Endothelial cell of umbilical vein (primary cell): Measurements from ENCODE around the gene MYH14. TPM values are rescaled to one million over a fixed set of nuclear protein-coding genes. Genes with fewer than 3 reads are reported as not detected.

Experiments used
- BruUV-seq: library from RNA; stranded (reverse); fragments of 400-500 nt; replicated peaks from 2 replicates; lab custom pipeline; 2021; lab: Mats Ljungman, UMichigan
- CTCF ChIA-PET: fragments of 300-600, 350-600 bp; sonication (Branson Sonifier 250); formaldehyde crosslinking; loops from one replicate; lab custom pipeline; 2021; ENCODE audit warnings: antibody characterized with exemption, inconsistent platforms; lab: Charles Lee
- POLR2A ChIA-PET: fragments of 300-600, 350-600 bp; sonication (Branson Sonifier 250); formaldehyde crosslinking; loops from one replicate; lab custom pipeline; 2021; ENCODE audit warnings: antibody characterized with exemption, inconsistent platforms; lab: Charles Lee
- DNase-seq: peaks from one replicate; pipeline ENCODE4 v3.0.0-alpha.2; 2011; ENCODE audit warnings: low read depth, low spot score
- FAIRE-seq: peaks from 2 replicates; lab custom pipeline; 2011; peaks lifted over from hg19 to GRCh38; lab: Jason Lieb, UNC
- H2AFZ ChIP-seq: 2 replicates; pipeline ENCODE4 v1.6.0; 2012; ENCODE audit warnings: low read depth, low read length, control low read depth, inconsistent platforms
- H3K27ac ChIP-seq: 2 replicates; pipeline ENCODE4 v1.5.1; 2011; ENCODE audit warnings: low read depth, mild to moderate bottlenecking, control low read depth, low read length, moderate library complexity; ENCODE audit not compliant: insufficient read depth
- H3K27me3 ChIP-seq, 2 experiments: 2 replicates each; pipeline versions ENCODE4 v1.6.0 to v1.6.1; 2011; ENCODE audit warnings: low read length in 2 of 2, mixed read lengths in 1 of 2; ENCODE audit not compliant: control insufficient read depth in 2 of 2, insufficient read depth in 2 of 2
- H3K36me3 ChIP-seq, 2 experiments: 2 replicates in 1 of 2; 3 replicates in 1 of 2; pipeline ENCODE4 v1.5.1; 2011; ENCODE audit warnings: low read length in 2 of 2, mild to moderate bottlenecking in 1 of 2, moderate library complexity in 1 of 2; ENCODE audit not compliant: control insufficient read depth in 2 of 2, insufficient read depth in 2 of 2; ENCODE audit errors: extremely low read depth in 1 of 2
- H3K4me1 ChIP-seq: 3 replicates; pipeline ENCODE4 v1.5.1; 2011; ENCODE audit warnings: mild to moderate bottlenecking, low read length; ENCODE audit not compliant: control insufficient read depth, insufficient read depth; ENCODE audit errors: extremely low read depth
- H3K4me2 ChIP-seq: 2 replicates; pipeline ENCODE4 v1.6.1; 2011; ENCODE audit warnings: low read length, control low read depth, mixed read lengths; ENCODE audit not compliant: insufficient read depth
- H3K4me3 ChIP-seq, 3 experiments: fragments of 200-600 bp in 1 of 3; sonication (generic), shearing (Covaris generic) in 1 of 3; replicated peaks in 1 of 3; 2 replicates each; pipeline ENCODE4 v1.5.1; 2011 to 2016; ENCODE audit warnings: control low read depth in 3 of 3, low read length in 3 of 3, mild to moderate bottlenecking in 2 of 3, inconsistent platforms in 1 of 3, low read depth in 1 of 3, moderate library complexity in 1 of 3; ENCODE audit not compliant: insufficient read depth in 1 of 3
- H3K79me2 ChIP-seq: 2 replicates; pipeline ENCODE4 v1.6.0; 2012; ENCODE audit warnings: low read length, inconsistent platforms; ENCODE audit not compliant: control insufficient read depth, insufficient read depth
- H3K9ac ChIP-seq: replicated peaks from 2 replicates; pipeline ENCODE3; 2011; ENCODE audit warnings: low read length, control low read depth; ENCODE audit not compliant: insufficient read depth; ENCODE audit errors: extremely low read depth
- H3K9me1 ChIP-seq: replicated peaks from 3 replicates; pipeline ENCODE4 v1.6.0; 2011; ENCODE audit warnings: mild to moderate bottlenecking, low read length; ENCODE audit not compliant: control insufficient read depth, insufficient read depth; ENCODE audit errors: extremely low read depth
- H3K9me3 ChIP-seq: replicated peaks from 2 replicates; pipeline ENCODE4 v1.5.1; 2012; ENCODE audit warnings: low read length, inconsistent platforms; ENCODE audit not compliant: control insufficient read depth, insufficient read depth
- H4K20me1 ChIP-seq: replicated peaks from 2 replicates; pipeline ENCODE3; 2011; ENCODE audit warnings: mild to moderate bottlenecking, low read length; ENCODE audit not compliant: control insufficient read depth, insufficient read depth; ENCODE audit errors: extremely low read depth
- EZH2 ChIP-seq: IDR thresholded peaks from 2 replicates; pipeline ENCODE4 v1.6.1; 2012; ENCODE audit warnings: borderline replicate concordance, low read depth, mild to moderate bottlenecking, moderate library complexity, low read length, inconsistent platforms; ENCODE audit not compliant: severe bottlenecking
- FOS ChIP-seq: IDR thresholded peaks from 2 replicates; pipeline ENCODE4 v1.6.1; 2011; ENCODE audit warnings: mild to moderate bottlenecking, low read length, moderate library complexity, borderline replicate concordance; ENCODE audit not compliant: insufficient read depth
- GATA2 ChIP-seq: IDR thresholded peaks from 2 replicates; pipeline ENCODE4 v1.7.0; 2011; ENCODE audit warnings: low read depth, mild to moderate bottlenecking, moderate library complexity, mixed read lengths, low read length; ENCODE audit not compliant: insufficient read length, insufficient read depth
- JUN ChIP-seq: IDR thresholded peaks from 2 replicates; pipeline ENCODE4 v1.6.1; 2011; ENCODE audit warnings: borderline replicate concordance, low read depth; ENCODE audit not compliant: insufficient read length, insufficient read depth
- MYC ChIP-seq: IDR thresholded peaks from one replicate; pipeline ENCODE4 v1.6.1; 2011; ENCODE audit warnings: mild to moderate bottlenecking, low read depth, low read length
- POLR2A ChIP-seq: IDR thresholded peaks from 2 replicates; pipeline ENCODE4 v1.6.1; 2012; ENCODE audit warnings: low read depth, mild to moderate bottlenecking, control low read depth, low read length
- POLR2AphosphoS5 ChIP-seq: IDR thresholded peaks from 2 replicates; pipeline ENCODE4 v1.6.1; 2012; ENCODE audit warnings: low read depth, mild to moderate bottlenecking, control low read depth, low read length, moderate library complexity; ENCODE audit not compliant: insufficient read depth
- dilution Hi-C: fragments of 300-500 bp; cut with MboI; formaldehyde crosslinking; loops from one replicate; pipeline ENCODE4 v1.15.0; 2019; ENCODE audit warnings: low sequenced_read_pairs; ENCODE audit not compliant: extremely low pct_ligation_motif_present
- intact Hi-C: fragments of 100-400 bp; cut with micrococcal nuclease; formaldehyde crosslinking; loops from one replicate; pipeline ENCODE4 v1.10.0; 2022
- polyA plus RNA-seq, 4 experiments: library from polyadenylated mRNA; depleted of rRNA in 3 of 4; stranded (reverse) in 3 of 4; unstranded in 1 of 4; fragments of >200 nt; gene quantifications; 2 replicates each; pipeline versions ENCODE4 v1.2.1 to v1.2.3, GENCODE V29; 2011 to 2012; ENCODE audit warnings: missing spikeins in 1 of 4
- total RNA-seq: library from RNA; stranded (reverse); gene quantifications from 2 replicates; pipeline ENCODE4 v1.2.3, GENCODE V29; 2021
- TF ChIP-seq, protein P1 (sequence below): IDR thresholded peaks from 2 replicates; pipeline ENCODE4 v1.6.1; 2011; ENCODE audit not compliant: insufficient read depth, insufficient read length
- TF ChIP-seq, protein P2 (sequence below), 2 donors: IDR thresholded peaks; 1 replicate in 1 of 2; 2 replicates in 1 of 2; pipeline ENCODE4 v1.5.1; 2011; ENCODE audit warnings: low read length in 2 of 2, mild to moderate bottlenecking in 2 of 2, moderate library complexity in 2 of 2, control low read depth in 1 of 2, inconsistent platforms in 1 of 2, low read depth in 1 of 2; ENCODE audit not compliant: insufficient read depth in 1 of 2; ENCODE audit errors: extremely low read depth in 1 of 2

MYH14 gene
- total and polyA plus RNA-seq, 2 donors (not counting 3 experiments of a cell fraction or from before 2014, with no cell fraction given): 0.13 TPM; not detected in 1

DNA sequence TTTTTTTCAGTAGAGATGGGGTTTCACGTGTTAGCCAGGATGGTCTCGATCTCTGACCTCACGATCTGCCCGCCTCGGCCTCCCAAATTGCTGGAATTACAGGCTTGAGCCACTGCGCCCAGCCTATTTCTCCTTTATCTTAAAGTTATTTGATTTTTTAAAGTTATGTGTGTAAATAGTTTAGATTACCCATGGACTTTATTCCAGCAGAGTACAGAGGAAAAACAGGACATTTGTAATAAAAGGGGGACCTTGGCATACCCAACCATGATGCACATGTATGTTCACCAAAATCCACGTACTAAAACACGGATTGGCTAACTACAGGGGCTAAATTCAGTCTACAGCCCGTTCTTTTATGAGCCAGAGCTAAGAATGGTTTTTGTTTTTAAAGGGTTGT is 26.6 kb upstream of the MYH14 start:
- dilution Hi-C loops (no loop called here), intact Hi-C loops (no loop called here)
- TF ChIP-seq POLR2AphosphoS5: no peak
- no peak for TF ChIP-seq EZH2
- TF ChIP-seq, protein P1, sequence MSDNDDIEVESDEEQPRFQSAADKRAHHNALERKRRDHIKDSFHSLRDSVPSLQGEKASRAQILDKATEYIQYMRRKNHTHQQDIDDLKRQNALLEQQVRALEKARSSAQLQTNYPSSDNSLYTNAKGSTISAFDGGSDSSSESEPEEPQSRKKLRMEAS: no peak
- TF ChIP-seq GATA2: no peak
- TF ChIP-seq POLR2A: no peak
- BruUV-seq: no TSS peak
- Histone ChIP-seq H3K4me2 (no peak overlapping the region), H3K27me3 (no peaks in the 10 kb centered on the region), H3K4me3 (no peak overlapping the region), H3K9me3 (no peaks in the 10 kb centered on the region), H3K79me2 (no peaks in the 10 kb centered on the region), H2AFZ (no peak overlapping the region), H3K36me3 (no peaks in the 10 kb centered on the region), H3K4me1 (no peaks in the 10 kb centered on the region), H3K27ac (no peak overlapping the region), H3K9me1 (no peaks in the 10 kb centered on the region), H3K9ac (no peak overlapping the region), H4K20me1 (no peaks in the 10 kb centered on the region)
- ChIA-PET CTCF (no interaction called here), POLR2A (no interaction called here)
- FAIRE-seq: no peak
- no peak for DNase-seq

DNA sequence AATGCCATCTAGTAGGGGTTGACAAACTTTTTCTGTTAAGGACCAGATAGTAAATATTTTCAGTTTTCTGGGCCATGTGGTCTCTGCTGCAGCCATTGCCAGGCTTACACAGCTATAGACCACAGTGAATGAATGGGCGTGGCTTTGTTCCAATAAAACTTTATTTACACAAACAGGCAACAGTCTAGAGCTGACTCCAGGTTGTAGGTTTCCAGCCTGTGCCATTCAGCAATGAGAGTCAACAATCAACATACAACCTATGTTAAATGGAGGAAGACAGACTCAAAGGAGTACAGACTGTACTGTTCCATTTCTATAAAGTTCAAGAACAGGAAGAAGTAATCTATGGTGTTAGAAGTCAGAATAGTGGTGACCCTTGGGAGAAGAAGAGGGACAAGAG is 25.1 kb upstream of the MYH14 start:
- H3K27me3 ChIP-seq: no peaks in the 10 kb centered on the region
- CTCF ChIA-PET: no interaction called here
- BruUV-seq: no TSS peak

More for the DNA sequence above, 25.1 kb upstream of the MYH14 start:
- Histone ChIP-seq H4K20me1 (no peaks in the 10 kb centered on the region), H3K9me3 (no peaks in the 10 kb centered on the region), H3K4me2 (no peak overlapping the region), H3K4me1 (no peaks in the 10 kb centered on the region), H3K36me3 (no peaks in the 10 kb centered on the region), H3K27ac (no peak overlapping the region), H3K4me3 (no peak overlapping the region), H3K9me1 (no peaks in the 10 kb centered on the region), H2AFZ (no peak overlapping the region), H3K9ac (no peak overlapping the region), H3K79me2 (no peaks in the 10 kb centered on the region)
- no peak for FAIRE-seq
- TF ChIP-seq, protein P1: no peak
- TF ChIP-seq, protein P2, sequence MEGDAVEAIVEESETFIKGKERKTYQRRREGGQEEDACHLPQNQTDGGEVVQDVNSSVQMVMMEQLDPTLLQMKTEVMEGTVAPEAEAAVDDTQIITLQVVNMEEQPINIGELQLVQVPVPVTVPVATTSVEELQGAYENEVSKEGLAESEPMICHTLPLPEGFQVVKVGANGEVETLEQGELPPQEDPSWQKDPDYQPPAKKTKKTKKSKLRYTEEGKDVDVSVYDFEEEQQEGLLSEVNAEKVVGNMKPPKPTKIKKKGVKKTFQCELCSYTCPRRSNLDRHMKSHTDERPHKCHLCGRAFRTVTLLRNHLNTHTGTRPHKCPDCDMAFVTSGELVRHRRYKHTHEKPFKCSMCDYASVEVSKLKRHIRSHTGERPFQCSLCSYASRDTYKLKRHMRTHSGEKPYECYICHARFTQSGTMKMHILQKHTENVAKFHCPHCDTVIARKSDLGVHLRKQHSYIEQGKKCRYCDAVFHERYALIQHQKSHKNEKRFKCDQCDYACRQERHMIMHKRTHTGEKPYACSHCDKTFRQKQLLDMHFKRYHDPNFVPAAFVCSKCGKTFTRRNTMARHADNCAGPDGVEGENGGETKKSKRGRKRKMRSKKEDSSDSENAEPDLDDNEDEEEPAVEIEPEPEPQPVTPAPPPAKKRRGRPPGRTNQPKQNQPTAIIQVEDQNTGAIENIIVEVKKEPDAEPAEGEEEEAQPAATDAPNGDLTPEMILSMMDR (IDR thresholded peaks at IDR 0.05; ENCODE audit: extremely low read depth in 1 of 2, insufficient read depth in 1 of 2, low read depth in 1 of 2, low read length in 2 of 2): no peak
- TF ChIP-seq JUN (no peak), FOS (no peak), MYC (no peak), POLR2AphosphoS5 (no peak), GATA2 (no peak)
- intact Hi-C loops (no loop called here), dilution Hi-C loops (no loop called here)
- no peak for DNase-seq
- POLR2A ChIA-PET: no interaction called here
